ENCODE results near the gene LTO1.

Gene LTO1

GRCh38 chr11:69651834-69652620 is 23.1 kb downstream of the LTO1 start:
- Mint-ChIP-seq H3K36me3 (ENCODE audit: low read depth) (no peaks in the 10 kb centered on the region), H3K4me1 (ENCODE audit: low read depth) (no peaks in the 10 kb centered on the region), H3K4me3 (no peak overlapping the region), H3K27me3 (ENCODE audit: low read depth) (no peaks in the 10 kb centered on the region), H3K9me3 (no peaks in the 10 kb centered on the region), H3K27ac (no peak overlapping the region)

- Mint-ChIP-seq H3K4me1 (ENCODE audit: low read depth) (no peaks in the 10 kb centered on the region), H3K36me3 (ENCODE audit: low read depth) (no peaks in the 10 kb centered on the region), H3K4me3 (no peak overlapping the region), H3K9me3 (no peaks in the 10 kb centered on the region), H3K27me3 (ENCODE audit: low read depth) (no peaks in the 10 kb centered on the region), H3K27ac (no peak overlapping the region)
Observed at GRCh38 chr11:69650832-69651344, 24.3 kb downstream of the LTO1 start.

GRCh38 chr11:69650081-69650831 is 24.9 kb downstream of the LTO1 start:
- H3K36me3 Mint-ChIP-seq (ENCODE audit: low read depth), result no peaks in the 10 kb centered on the region
- H3K27me3 Mint-ChIP-seq (ENCODE audit: low read depth), result no peaks in the 10 kb centered on the region
- H3K9me3 Mint-ChIP-seq, result no peaks in the 10 kb centered on the region
- no peak overlapping the region for H3K4me3 Mint-ChIP-seq
- H3K27ac Mint-ChIP-seq, result no peak overlapping the region
- H3K4me1 Mint-ChIP-seq (ENCODE audit: low read depth), result no peaks in the 10 kb centered on the region

- H3K4me1 Mint-ChIP-seq (ENCODE audit: low read depth), result no peaks in the 10 kb centered on the region
- no peak overlapping the region for H3K27ac Mint-ChIP-seq
- no peaks in the 10 kb centered on the region for H3K36me3 Mint-ChIP-seq (ENCODE audit: low read depth)
- no peaks in the 10 kb centered on the region for H3K27me3 Mint-ChIP-seq (ENCODE audit: low read depth)
- H3K9me3 Mint-ChIP-seq, result no peaks in the 10 kb centered on the region
- H3K4me3 Mint-ChIP-seq, result no peak overlapping the region
Observed at GRCh38 chr11:69649576-69649900, 25.6 kb downstream of the LTO1 start.

- H3K36me3 Mint-ChIP-seq (ENCODE audit: low read depth), result no peaks in the 10 kb centered on the region
- H3K9me3 Mint-ChIP-seq, result no peaks in the 10 kb centered on the region
- H3K4me3 Mint-ChIP-seq, result no peak overlapping the region
- H3K27ac Mint-ChIP-seq, result no peak overlapping the region
- H3K4me1 Mint-ChIP-seq (ENCODE audit: low read depth), result no peaks in the 10 kb centered on the region
- H3K27me3 Mint-ChIP-seq (ENCODE audit: low read depth), result no peaks in the 10 kb centered on the region
Observed at GRCh38 chr11:69648679-69649575, 26.2 kb downstream of the LTO1 start.

GRCh38 chr11:69647761-69648497 is 27.2 kb downstream of the LTO1 start:
- Mint-ChIP-seq H3K4me1 (ENCODE audit: low read depth) (no peaks in the 10 kb centered on the region), H3K36me3 (ENCODE audit: low read depth) (no peaks in the 10 kb centered on the region), H3K27me3 (ENCODE audit: low read depth) (no peaks in the 10 kb centered on the region), H3K27ac (no peak overlapping the region), H3K9me3 (no peaks in the 10 kb centered on the region), H3K4me3 (no peak overlapping the region)

- Mint-ChIP-seq H3K27ac (no peak overlapping the region), H3K27me3 (ENCODE audit: low read depth) (no peaks in the 10 kb centered on the region), H3K4me1 (ENCODE audit: low read depth) (no peaks in the 10 kb centered on the region), H3K9me3 (no peaks in the 10 kb centered on the region), H3K36me3 (ENCODE audit: low read depth) (no peaks in the 10 kb centered on the region), H3K4me3 (no peak overlapping the region)
Observed at GRCh38 chr11:69647390-69647748, 27.8 kb downstream of the LTO1 start.

- Mint-ChIP-seq H3K4me1 (ENCODE audit: low read depth) (no peaks in the 10 kb centered on the region), H3K27ac (no peak overlapping the region), H3K4me3 (no peak overlapping the region), H3K36me3 (ENCODE audit: low read depth) (no peaks in the 10 kb centered on the region), H3K9me3 (no peaks in the 10 kb centered on the region), H3K27me3 (ENCODE audit: low read depth) (no peaks in the 10 kb centered on the region)
Observed at GRCh38 chr11:69646493-69647389, 28.4 kb downstream of the LTO1 start.

GRCh38 chr11:69645801-69646492 is 29.2 kb downstream of the LTO1 start:
- Mint-ChIP-seq H3K27ac (no peak overlapping the region), H3K27me3 (ENCODE audit: low read depth) (peaks cover 5% of the 10 kb centered on the region), H3K4me3 (no peak overlapping the region), H3K4me1 (ENCODE audit: low read depth) (peaks cover 1% of the 10 kb centered on the region), H3K36me3 (ENCODE audit: low read depth) (no peaks in the 10 kb centered on the region), H3K9me3 (no peaks in the 10 kb centered on the region)

- H3K27me3 Mint-ChIP-seq (ENCODE audit: low read depth), result peaks cover 13% of the 10 kb centered on the region
- H3K4me3 Mint-ChIP-seq, result no peak overlapping the region
- peaks cover 4% of the 10 kb centered on the region for H3K4me1 Mint-ChIP-seq (ENCODE audit: low read depth)
- no peak overlapping the region for H3K27ac Mint-ChIP-seq
- H3K9me3 Mint-ChIP-seq, result no peaks in the 10 kb centered on the region
- no peaks in the 10 kb centered on the region for H3K36me3 Mint-ChIP-seq (ENCODE audit: low read depth)
Observed at GRCh38 chr11:69644962-69645675, 30.0 kb downstream of the LTO1 start.

- H3K27ac Mint-ChIP-seq, result no peak overlapping the region
- peaks cover 4% of the 10 kb centered on the region for H3K4me1 Mint-ChIP-seq (ENCODE audit: low read depth)
- H3K4me3 Mint-ChIP-seq, result peak overlapping the region; percentile 61
Observed at GRCh38 chr11:69644071-69644961, 30.8 kb downstream of the LTO1 start.

GRCh38 chr11:69643646-69644045 is 31.5 kb downstream of the LTO1 start:
- no peak overlapping the region for H3K27ac Mint-ChIP-seq
- no peaks in the 10 kb centered on the region for H3K9me3 Mint-ChIP-seq
- H3K4me3 Mint-ChIP-seq, result peak overlapping the region; percentile 61
- peaks cover 6% of the 10 kb centered on the region for H3K4me1 Mint-ChIP-seq (ENCODE audit: low read depth)
- H3K36me3 Mint-ChIP-seq (ENCODE audit: low read depth), result no peaks in the 10 kb centered on the region
- H3K27me3 Mint-ChIP-seq (ENCODE audit: low read depth), result peaks cover 26% of the 10 kb centered on the region

More at GRCh38 chr11:69644071-69644961, 30.8 kb downstream of the LTO1 start:
- no peaks in the 10 kb centered on the region for H3K36me3 Mint-ChIP-seq (ENCODE audit: low read depth)
- peaks cover 21% of the 10 kb centered on the region for H3K27me3 Mint-ChIP-seq (ENCODE audit: low read depth)
- no peaks in the 10 kb centered on the region for H3K9me3 Mint-ChIP-seq

Measured in T-helper 1 cell treated with Interleukin-12 subunit alpha and Interleukin-12 subunit beta and Interleukin-4 antibody, amounts not matched to agents 30 μg/mL and 1 μg/mL, for 36 hours (primary cell).